Kidney tubule cell (primary cell): Measurements from ENCODE around the gene TEX261.

Experiments
- DNase-seq: peaks from one replicate; pipeline ENCODE4 v3.0.0-alpha.2; 2018; ENCODE audit warnings: low spot score

Gene TEX261

DNA sequence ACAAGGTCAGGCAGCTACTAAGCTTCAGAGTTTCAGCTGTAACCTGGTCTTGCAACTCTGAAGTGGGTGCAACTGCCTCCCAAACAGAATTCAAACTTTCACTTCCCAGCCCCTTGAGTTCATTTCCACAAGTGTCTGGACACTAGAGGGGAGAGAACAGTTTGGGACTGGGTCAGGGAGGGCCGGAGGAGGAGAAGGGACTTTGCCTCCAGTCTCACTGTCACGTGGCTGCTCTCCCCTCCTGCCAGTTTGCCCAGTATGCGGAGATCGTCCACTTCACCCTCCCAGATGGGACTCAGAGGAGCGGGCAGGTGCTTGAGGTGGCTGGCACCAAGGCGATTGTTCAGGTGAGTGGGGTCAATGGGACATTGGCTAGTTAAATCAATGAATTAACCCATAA, 36.9 kb downstream of the TEX261 start:
- no peak for DNase-seq

- DNase-seq, result no peak
Observed at GRCh38 chr2:70956141-70956540, 38.5 kb downstream of the TEX261 start.

DNA sequence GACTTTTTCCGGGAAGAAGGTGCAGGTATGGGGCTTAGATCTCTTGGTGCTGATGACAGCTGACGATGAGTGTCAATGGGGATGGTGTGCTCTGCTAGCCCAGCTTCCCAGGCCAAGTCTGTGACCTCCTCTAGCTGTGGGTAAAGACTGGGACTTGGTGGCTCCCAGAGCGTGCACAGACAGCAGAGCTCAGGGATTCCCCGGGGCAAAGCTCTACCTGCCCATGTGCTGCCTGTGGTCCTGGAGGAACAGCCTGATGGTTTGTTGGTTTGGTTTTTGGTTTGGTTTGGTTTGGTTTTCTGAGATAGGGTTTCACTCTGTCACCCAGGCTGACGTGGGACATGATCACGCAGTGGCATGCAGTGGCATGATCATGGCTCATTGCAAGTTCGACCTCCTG, 39.8 kb downstream of the TEX261 start:
- DNase-seq, result no peak

DNA sequence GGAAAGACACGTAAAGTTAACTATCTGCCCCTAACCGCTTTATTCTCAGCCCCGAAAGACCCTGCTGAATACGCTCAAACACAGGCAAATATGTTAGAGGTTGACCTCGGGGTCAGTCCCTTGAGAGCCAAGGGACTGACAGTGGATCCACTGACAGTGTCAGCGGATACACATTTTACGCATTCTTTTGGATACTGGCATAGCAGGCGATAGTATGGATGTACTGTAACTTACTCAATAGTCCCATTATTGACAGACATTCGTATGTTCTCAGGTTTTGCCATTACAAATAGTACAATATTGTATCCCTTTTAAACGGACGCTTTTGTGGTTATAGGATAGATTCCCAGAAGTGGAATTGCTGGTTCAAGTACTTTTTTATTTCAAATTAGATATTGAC, 45.6 kb downstream of the TEX261 start:
- no peak for DNase-seq

DNA sequence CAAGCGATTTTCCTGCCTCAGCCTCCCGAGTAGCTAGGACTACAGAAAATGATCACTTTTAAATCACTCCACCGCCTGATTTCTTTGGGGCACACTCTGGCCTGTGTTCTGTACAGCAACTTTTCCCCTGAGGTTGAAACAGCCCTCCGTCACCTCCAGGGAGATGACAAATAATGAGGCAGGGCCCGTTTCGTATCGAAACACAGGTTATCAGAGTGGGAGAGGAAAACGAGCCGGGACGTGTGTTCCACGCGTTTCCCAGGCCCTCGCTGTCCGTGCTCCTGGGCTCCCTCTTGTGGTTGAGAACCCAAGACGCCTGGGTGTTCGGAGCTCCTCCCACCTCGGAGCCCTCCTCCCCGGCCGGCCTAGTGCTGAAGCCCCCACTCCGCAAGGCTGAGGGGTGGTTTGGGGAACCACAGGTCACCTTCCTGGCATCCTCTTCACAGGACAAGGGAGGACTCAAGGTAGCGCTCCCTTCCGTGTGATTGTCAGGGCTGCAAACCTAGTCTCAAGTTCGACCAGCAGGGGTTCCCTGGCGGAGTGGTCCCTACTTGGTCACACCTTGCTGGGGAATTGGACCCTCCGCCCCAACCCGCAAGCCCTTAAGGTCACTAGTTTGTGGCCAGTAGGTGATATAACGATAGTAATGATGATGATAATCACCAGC, 46.2 kb downstream of the TEX261 start:
- DNase-seq, result peak; percentile 75

DNA sequence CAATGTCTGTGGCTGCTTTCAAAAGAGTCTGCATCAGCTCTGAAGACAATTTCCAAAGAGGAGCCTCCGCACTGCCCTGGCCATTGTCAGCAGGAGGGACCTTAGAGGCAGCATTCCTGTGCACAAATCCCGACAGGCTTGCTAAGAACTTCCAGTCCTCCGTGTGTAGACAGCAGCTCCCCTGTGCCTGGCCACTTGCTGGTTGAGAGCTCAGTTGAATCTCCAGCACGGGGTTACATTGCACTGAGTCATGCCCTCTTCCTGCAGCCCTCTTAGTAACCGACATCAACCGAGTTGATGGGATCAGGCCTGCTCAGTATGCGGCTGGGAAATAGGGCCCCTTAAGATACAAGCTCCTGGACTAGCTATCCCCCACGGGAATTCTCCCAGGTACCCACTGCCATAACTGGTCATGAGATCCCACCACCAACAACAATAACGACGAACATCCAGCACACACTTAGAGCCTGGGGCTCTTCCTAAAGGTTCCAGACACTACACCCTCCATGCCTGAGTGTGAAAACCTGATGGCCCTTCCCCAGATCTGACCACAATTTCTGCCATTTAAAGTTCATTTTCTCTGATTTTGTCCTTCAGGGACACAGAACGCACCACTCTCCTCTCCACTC, 47.0 kb downstream of the TEX261 start:
- DNase-seq, result peak; percentile 79

GRCh38 chr2:70946832-70947442, 47.7 kb downstream of the TEX261 start:
- peak; percentile 48 for DNase-seq

- no peak for DNase-seq
Observed at GRCh38 chr2:70944111-70944690, 50.5 kb downstream of the TEX261 start.

- no peak for DNase-seq
Observed at GRCh38 chr2:70943205-70943871, 51.3 kb downstream of the TEX261 start.

DNA sequence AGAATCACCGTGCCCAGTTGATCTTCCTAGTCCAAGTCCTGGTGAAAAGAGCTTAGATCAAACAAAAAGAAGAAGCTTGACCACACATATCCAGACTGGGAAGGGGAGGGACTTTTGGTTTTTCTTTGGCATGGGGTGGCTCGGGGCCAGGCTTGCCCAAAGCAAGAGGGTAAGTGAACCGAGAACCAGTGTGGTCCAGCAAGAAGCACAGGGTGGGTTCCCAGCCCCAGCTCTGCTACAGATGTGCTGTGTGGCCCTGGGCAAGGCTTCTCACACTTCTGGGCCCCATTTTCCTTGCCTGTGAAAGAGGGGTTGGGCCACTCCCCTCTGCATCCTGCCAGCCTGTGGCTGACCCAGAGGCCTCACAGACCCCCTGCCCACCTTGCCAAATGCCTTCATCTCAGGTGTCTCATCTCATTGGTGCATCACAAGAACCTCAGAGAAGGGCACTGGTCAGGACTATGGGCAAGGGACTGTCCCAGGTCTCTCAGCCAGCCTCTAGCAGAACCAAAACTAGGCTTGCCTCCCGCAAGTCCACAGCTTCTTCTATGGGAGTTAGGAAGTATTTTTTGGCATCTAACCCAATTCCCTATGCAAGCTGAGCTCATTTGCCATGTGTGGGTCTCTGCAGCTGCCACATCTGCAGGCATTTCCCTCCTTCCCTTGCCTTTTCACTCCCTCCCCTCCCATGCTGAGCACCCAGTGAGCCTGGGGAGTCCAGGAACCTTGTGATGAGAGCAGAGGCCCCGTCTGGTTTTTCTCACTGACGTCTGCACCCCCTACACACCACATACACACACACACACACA, 52.1 kb downstream of the TEX261 start:
- DNase-seq, result no peak

- no peak for DNase-seq
Observed at GRCh38 chr2:70941701-70942100, 53.0 kb downstream of the TEX261 start.

GRCh38 chr2:70941186-70941585, 53.5 kb downstream of the TEX261 start:
- no peak for DNase-seq

DNA sequence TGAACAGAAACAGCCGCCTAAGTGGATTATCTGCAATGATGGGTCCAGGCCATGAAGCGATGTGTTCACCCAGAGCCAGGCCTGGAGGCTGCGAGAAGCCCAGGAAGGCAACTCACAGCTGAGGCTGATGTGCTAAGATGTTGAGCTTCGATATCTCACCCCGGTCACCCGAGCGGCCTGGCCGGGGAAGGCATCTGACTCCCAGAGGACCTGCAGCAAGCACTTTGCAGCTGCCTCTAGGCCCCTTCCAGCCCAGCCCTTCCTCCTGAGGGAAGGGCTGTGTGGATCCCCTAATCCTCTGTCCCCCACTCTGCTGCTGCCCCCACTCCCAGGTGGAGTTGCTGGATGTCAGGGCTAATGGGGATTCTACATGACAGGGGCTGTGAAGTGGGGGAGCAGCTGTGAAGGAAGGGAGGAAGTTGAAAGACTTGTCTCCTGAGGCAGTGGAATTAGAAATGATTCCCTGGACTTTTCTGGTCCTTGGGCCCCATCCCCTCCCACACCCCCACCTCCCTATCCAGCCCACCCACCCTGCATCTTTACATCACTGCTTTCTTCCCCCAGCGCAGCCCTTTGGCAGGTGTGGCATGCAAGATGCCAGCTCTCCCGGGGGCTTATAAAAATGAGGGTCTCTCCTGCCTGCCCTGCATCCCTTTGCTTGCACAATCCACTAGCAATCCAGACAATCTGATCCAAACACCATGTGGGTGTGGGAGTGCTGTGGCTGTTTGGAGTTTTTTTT, 54.7 kb downstream of the TEX261 start:
- DNase-seq, result no peak

DNA sequence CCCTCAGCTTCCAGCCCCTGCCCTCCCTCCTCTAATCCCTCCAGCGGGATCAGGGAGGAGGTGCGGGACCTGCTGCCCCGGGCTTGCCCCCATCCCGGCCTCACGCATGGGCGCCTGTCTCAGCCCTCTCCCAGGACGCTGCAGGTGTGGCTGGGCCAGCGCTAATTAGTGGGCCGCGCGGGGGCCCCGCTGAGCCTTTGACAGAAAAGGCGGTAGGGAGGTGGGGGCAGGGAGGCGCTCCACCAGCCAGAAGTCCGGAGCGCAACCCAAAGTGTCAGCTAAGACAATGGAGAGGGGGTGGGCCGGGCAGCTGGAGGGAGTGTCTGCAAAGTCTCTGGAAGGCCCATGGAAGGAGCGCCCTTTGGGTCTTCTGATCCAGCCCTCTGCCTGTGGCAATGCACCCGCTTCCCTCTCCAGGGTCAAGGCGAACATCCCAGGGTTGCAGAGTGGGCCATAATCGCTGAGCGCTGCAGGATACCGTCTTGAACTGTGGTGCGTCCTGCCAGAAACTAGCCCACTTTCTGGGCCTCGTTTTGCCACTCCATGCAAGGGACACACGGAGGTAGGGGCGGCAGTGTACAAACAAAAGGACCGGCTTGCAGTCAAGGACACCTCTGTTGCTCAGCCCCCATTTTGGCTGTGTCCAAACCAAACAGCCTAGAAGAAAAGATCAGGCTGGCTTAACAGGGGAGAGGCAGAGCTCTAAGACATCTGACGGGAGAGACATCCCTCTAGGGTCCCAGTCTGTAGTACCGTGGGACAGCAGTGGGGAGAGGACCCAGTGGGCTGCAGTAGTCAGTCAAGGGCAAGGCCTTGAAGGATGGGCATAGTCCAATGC, 55.5 kb downstream of the TEX261 start:
- no peak for DNase-seq

- DNase-seq, result no peak
Observed at GRCh38 chr2:70938586-70938950, 56.1 kb downstream of the TEX261 start.

DNA sequence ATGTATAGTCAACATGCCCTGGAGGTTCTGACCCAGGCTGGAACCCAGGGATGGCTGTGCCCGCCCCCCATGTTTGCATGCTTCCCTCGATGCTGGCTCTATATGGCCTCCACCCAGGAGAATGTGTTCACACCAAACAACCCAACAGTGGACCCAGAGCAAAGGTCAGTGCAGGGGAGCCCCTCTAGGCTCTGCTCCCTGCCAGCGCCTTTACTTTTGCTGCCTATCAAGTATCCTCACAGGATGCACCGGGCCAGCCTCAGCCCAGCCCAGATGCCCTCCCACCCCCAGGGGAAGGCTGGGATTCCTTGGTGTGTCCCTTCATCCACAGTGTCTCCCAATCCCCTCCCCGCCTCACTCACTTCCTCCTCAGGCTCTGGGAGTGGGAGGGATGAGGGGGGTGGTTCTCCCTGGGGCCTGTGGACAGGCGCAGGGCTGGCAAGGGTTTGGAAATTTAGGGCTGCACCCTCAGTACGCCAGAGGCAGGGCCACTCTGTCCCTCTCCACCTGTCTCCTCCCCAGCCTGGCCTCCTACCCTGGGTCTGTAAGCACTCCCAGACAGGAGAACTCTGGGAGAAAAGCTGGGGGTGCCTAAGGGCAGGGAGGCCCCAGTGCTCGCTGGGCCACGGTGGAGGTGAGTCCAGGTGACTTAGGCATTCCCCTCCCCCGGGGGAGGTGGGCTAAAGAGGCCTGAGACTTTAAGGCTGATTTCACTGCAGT, 56.6 kb downstream of the TEX261 start:
- DNase-seq, result no peak

GRCh38 chr2:70936979-70937811, 57.5 kb downstream of the TEX261 start:
- DNase-seq, result no peak

- DNase-seq, result no peak
Observed at GRCh38 chr2:70936165-70936978, 58.3 kb downstream of the TEX261 start.
